ENCODE results near the gene CELF5. TPM values are rescaled to one million over a fixed set of nuclear protein-coding genes. Genes with fewer than 3 reads are reported as not detected.

The CELF5 gene
- polyA plus RNA-seq, 2 donors = 0.06 to 0.16 TPM

GRCh38 chr19:3310280-3310679 is 85.8 kb downstream of the CELF5 start:
- WGBS, 2 donors = 66 to 69% methylated on average over 1 of the region's 1 CpG
- no peaks in the 10 kb centered on the region for H3K4me1 ChIP-seq (ENCODE audit: control insufficient read depth in 2 of 2, insufficient read depth in 2 of 2, low read length in 1 of 2)
- no peak overlapping the region for H3K27ac ChIP-seq (ENCODE audit: low read depth in 2 of 2, low read length in 1 of 2)
- no peaks in the 10 kb centered on the region for H3K36me3 ChIP-seq (ENCODE audit: control insufficient read depth in 2 of 2, insufficient read depth in 2 of 2, low read length in 1 of 2)
- peaks cover 0 to 4% of the 10 kb centered on the region in 2 donors for H3K9me3 ChIP-seq (ENCODE audit: control insufficient read depth in 2 of 2, insufficient read depth in 1 of 2, low read depth in 1 of 2, low read length in 1 of 2)
- H3K4me3 ChIP-seq (ENCODE audit: low read depth in 1 of 2, low read length in 2 of 2) = no peak overlapping the region
- no peaks in the 10 kb centered on the region for H3K27me3 ChIP-seq (ENCODE audit: control insufficient read depth in 1 of 2, insufficient read depth in 2 of 2, low read length in 2 of 2)

GRCh38 chr19:3310711-3311110 is 86.2 kb downstream of the CELF5 start:
- Histone ChIP-seq H3K4me1 (ENCODE audit: control insufficient read depth in 2 of 2, insufficient read depth in 2 of 2, low read length in 1 of 2) (no peaks in the 10 kb centered on the region), H3K36me3 (ENCODE audit: control insufficient read depth in 2 of 2, insufficient read depth in 2 of 2, low read length in 1 of 2) (no peaks in the 10 kb centered on the region), H3K27me3 (ENCODE audit: control insufficient read depth in 1 of 2, insufficient read depth in 2 of 2, low read length in 2 of 2) (no peaks in the 10 kb centered on the region), H3K4me3 (ENCODE audit: low read depth in 1 of 2, low read length in 2 of 2) (no peak overlapping the region), H3K27ac (ENCODE audit: low read depth in 2 of 2, low read length in 1 of 2) (no peak overlapping the region), H3K9me3 (ENCODE audit: control insufficient read depth in 2 of 2, insufficient read depth in 1 of 2, low read depth in 1 of 2, low read length in 1 of 2) (peaks cover 0 to 4% of the 10 kb centered on the region in 2 donors)

- Histone ChIP-seq H3K27ac (ENCODE audit: low read depth in 2 of 2, low read length in 1 of 2) (no peak overlapping the region), H3K4me3 (ENCODE audit: low read depth in 1 of 2, low read length in 2 of 2) (no peak overlapping the region), H3K36me3 (ENCODE audit: control insufficient read depth in 2 of 2, insufficient read depth in 2 of 2, low read length in 1 of 2) (no peaks in the 10 kb centered on the region), H3K9me3 (ENCODE audit: control insufficient read depth in 2 of 2, insufficient read depth in 1 of 2, low read depth in 1 of 2, low read length in 1 of 2) (peaks cover 0 to under 1% of the 10 kb centered on the region in 2 donors), H3K27me3 (ENCODE audit: control insufficient read depth in 1 of 2, insufficient read depth in 2 of 2, low read length in 2 of 2) (no peaks in the 10 kb centered on the region), H3K4me1 (ENCODE audit: control insufficient read depth in 2 of 2, insufficient read depth in 2 of 2, low read length in 1 of 2) (no peaks in the 10 kb centered on the region)
- 75 to 80% methylated on average over 13 of the region's 13 CpGs for WGBS, 2 donors
Measured at GRCh38 chr19:3313199-3313575, 88.7 kb downstream of the CELF5 start.

- whole genome bisulfite sequencing, 2 donors = 73 to 77% methylated on average over 30 of the region's 30 CpGs
- no peaks in the 10 kb centered on the region for H3K4me1 ChIP-seq (ENCODE audit: control insufficient read depth in 2 of 2, insufficient read depth in 2 of 2, low read length in 1 of 2)
- no peak overlapping the region for H3K27ac ChIP-seq (ENCODE audit: low read depth in 2 of 2, low read length in 1 of 2)
- H3K4me3 ChIP-seq (ENCODE audit: low read depth in 1 of 2, low read length in 2 of 2) = no peak overlapping the region
- H3K27me3 ChIP-seq (ENCODE audit: control insufficient read depth in 1 of 2, insufficient read depth in 2 of 2, low read length in 2 of 2) = no peaks in the 10 kb centered on the region
- no peaks in the 10 kb centered on the region for H3K9me3 ChIP-seq (ENCODE audit: control insufficient read depth in 2 of 2, insufficient read depth in 1 of 2, low read depth in 1 of 2, low read length in 1 of 2)
- H3K36me3 ChIP-seq (ENCODE audit: control insufficient read depth in 2 of 2, insufficient read depth in 2 of 2, low read length in 1 of 2) = no peaks in the 10 kb centered on the region
Measured at GRCh38 chr19:3314962-3315675, 90.7 kb downstream of the CELF5 start.

- Histone ChIP-seq H3K27ac (ENCODE audit: low read depth in 2 of 2, low read length in 1 of 2) (no peak overlapping the region), H3K36me3 (ENCODE audit: control insufficient read depth in 2 of 2, insufficient read depth in 2 of 2, low read length in 1 of 2) (no peaks in the 10 kb centered on the region), H3K9me3 (ENCODE audit: control insufficient read depth in 2 of 2, insufficient read depth in 1 of 2, low read depth in 1 of 2, low read length in 1 of 2) (no peaks in the 10 kb centered on the region), H3K4me1 (ENCODE audit: control insufficient read depth in 2 of 2, insufficient read depth in 2 of 2, low read length in 1 of 2) (no peaks in the 10 kb centered on the region), H3K4me3 (ENCODE audit: low read depth in 1 of 2, low read length in 2 of 2) (no peak overlapping the region), H3K27me3 (ENCODE audit: control insufficient read depth in 1 of 2, insufficient read depth in 2 of 2, low read length in 2 of 2) (no peaks in the 10 kb centered on the region)
- WGBS, 2 donors = 80 to 81% methylated on average over 7 of the region's 7 CpGs
Measured at GRCh38 chr19:3315676-3315973, 91.2 kb downstream of the CELF5 start.

- H3K9me3 ChIP-seq (ENCODE audit: control insufficient read depth in 2 of 2, insufficient read depth in 1 of 2, low read depth in 1 of 2, low read length in 1 of 2) = no peaks in the 10 kb centered on the region
- no peak overlapping the region for H3K27ac ChIP-seq (ENCODE audit: low read depth in 2 of 2, low read length in 1 of 2)
- H3K36me3 ChIP-seq (ENCODE audit: control insufficient read depth in 2 of 2, insufficient read depth in 2 of 2, low read length in 1 of 2) = no peaks in the 10 kb centered on the region
- 79 to 82% methylated on average over 11 of the region's 11 CpGs for WGBS, 2 donors
- no peak overlapping the region for H3K4me3 ChIP-seq (ENCODE audit: low read depth in 1 of 2, low read length in 2 of 2)
- H3K4me1 ChIP-seq (ENCODE audit: control insufficient read depth in 2 of 2, insufficient read depth in 2 of 2, low read length in 1 of 2) = no peaks in the 10 kb centered on the region
- H3K27me3 ChIP-seq (ENCODE audit: control insufficient read depth in 1 of 2, insufficient read depth in 2 of 2, low read length in 2 of 2) = no peaks in the 10 kb centered on the region
Measured at GRCh38 chr19:3316132-3316648, 91.7 kb downstream of the CELF5 start.

GRCh38 chr19:3316659-3317207 is 92.3 kb downstream of the CELF5 start:
- H3K9me3 ChIP-seq (ENCODE audit: control insufficient read depth in 2 of 2, insufficient read depth in 1 of 2, low read depth in 1 of 2, low read length in 1 of 2) = no peaks in the 10 kb centered on the region
- no peaks in the 10 kb centered on the region for H3K36me3 ChIP-seq (ENCODE audit: control insufficient read depth in 2 of 2, insufficient read depth in 2 of 2, low read length in 1 of 2)
- H3K27me3 ChIP-seq (ENCODE audit: control insufficient read depth in 1 of 2, insufficient read depth in 2 of 2, low read length in 2 of 2) = no peaks in the 10 kb centered on the region
- WGBS, 2 donors = 73 to 77% methylated on average over 5 of the region's 5 CpGs
- no peak overlapping the region for H3K27ac ChIP-seq (ENCODE audit: low read depth in 2 of 2, low read length in 1 of 2)
- no peak overlapping the region for H3K4me3 ChIP-seq (ENCODE audit: low read depth in 1 of 2, low read length in 2 of 2)
- H3K4me1 ChIP-seq (ENCODE audit: control insufficient read depth in 2 of 2, insufficient read depth in 2 of 2, low read length in 1 of 2) = no peaks in the 10 kb centered on the region

GRCh38 chr19:3319643-3320353 is 95.3 kb downstream of the CELF5 start:
- Histone ChIP-seq H3K27me3 (ENCODE audit: control insufficient read depth in 1 of 2, insufficient read depth in 2 of 2, low read length in 2 of 2) (no peaks in the 10 kb centered on the region), H3K4me3 (ENCODE audit: low read depth in 1 of 2, low read length in 2 of 2) (no peak overlapping the region), H3K9me3 (ENCODE audit: control insufficient read depth in 2 of 2, insufficient read depth in 1 of 2, low read depth in 1 of 2, low read length in 1 of 2) (peaks cover 0 to 4% of the 10 kb centered on the region in 2 donors), H3K4me1 (ENCODE audit: control insufficient read depth in 2 of 2, insufficient read depth in 2 of 2, low read length in 1 of 2) (no peaks in the 10 kb centered on the region), H3K27ac (ENCODE audit: low read depth in 2 of 2, low read length in 1 of 2) (no peak overlapping the region), H3K36me3 (ENCODE audit: control insufficient read depth in 2 of 2, insufficient read depth in 2 of 2, low read length in 1 of 2) (no peaks in the 10 kb centered on the region)
- 53 to 57% methylated on average over 16 to 18 of the region's 18 CpGs for WGBS, 2 donors

- 54 to 65% methylated on average over 27 to 29 of the region's 29 CpGs for WGBS, 2 donors
- H3K27ac ChIP-seq (ENCODE audit: low read depth in 2 of 2, low read length in 1 of 2) = no peak overlapping the region
- H3K36me3 ChIP-seq (ENCODE audit: control insufficient read depth in 2 of 2, insufficient read depth in 2 of 2, low read length in 1 of 2) = no peaks in the 10 kb centered on the region
- H3K4me1 ChIP-seq (ENCODE audit: control insufficient read depth in 2 of 2, insufficient read depth in 2 of 2, low read length in 1 of 2) = no peaks in the 10 kb centered on the region
- H3K27me3 ChIP-seq (ENCODE audit: control insufficient read depth in 1 of 2, insufficient read depth in 2 of 2, low read length in 2 of 2) = no peaks in the 10 kb centered on the region
- no peak overlapping the region for H3K4me3 ChIP-seq (ENCODE audit: low read depth in 1 of 2, low read length in 2 of 2)
- peaks cover 0 to 4% of the 10 kb centered on the region in 2 donors for H3K9me3 ChIP-seq (ENCODE audit: control insufficient read depth in 2 of 2, insufficient read depth in 1 of 2, low read depth in 1 of 2, low read length in 1 of 2)
Measured at GRCh38 chr19:3320354-3320670, 95.9 kb downstream of the CELF5 start.

- Histone ChIP-seq H3K4me3 (ENCODE audit: low read depth in 1 of 2, low read length in 2 of 2) (no peak overlapping the region), H3K27me3 (ENCODE audit: control insufficient read depth in 1 of 2, insufficient read depth in 2 of 2, low read length in 2 of 2) (no peaks in the 10 kb centered on the region), H3K4me1 (ENCODE audit: control insufficient read depth in 2 of 2, insufficient read depth in 2 of 2, low read length in 1 of 2) (no peaks in the 10 kb centered on the region), H3K27ac (ENCODE audit: low read depth in 2 of 2, low read length in 1 of 2) (no peak overlapping the region), H3K36me3 (ENCODE audit: control insufficient read depth in 2 of 2, insufficient read depth in 2 of 2, low read length in 1 of 2) (no peaks in the 10 kb centered on the region), H3K9me3 (ENCODE audit: control insufficient read depth in 2 of 2, insufficient read depth in 1 of 2, low read depth in 1 of 2, low read length in 1 of 2) (peaks cover 0 to 4% of the 10 kb centered on the region in 2 donors)
- WGBS, 2 donors = 56 to 69% methylated on average over 8 of the region's 8 CpGs
Measured at GRCh38 chr19:3320853-3321252, 96.4 kb downstream of the CELF5 start.

Data from esophagus (tissue), 2 donors.